ENCODE measurements around the gene TLL2.

Gene TLL2

GRCh38 chr10:96377816-96378294 is 135.9 kb downstream of the TLL2 start:
- H3K4me3 ChIP-seq (ENCODE audit: low read depth, low read length) = no peak overlapping the region
- no peak for TF ChIP-seq CTCF (IDR thresholded peaks at IDR 0.05; ENCODE audit: low read depth, low read length)

- TF ChIP-seq CTCF (IDR thresholded peaks at IDR 0.05; ENCODE audit: low read depth, low read length) = no peak
- no peak overlapping the region for H3K4me3 ChIP-seq (ENCODE audit: low read depth, low read length)
Observed at GRCh38 chr10:96376483-96376882, 137.2 kb downstream of the TLL2 start.

GRCh38 chr10:96374985-96375830 is 138.5 kb downstream of the TLL2 start:
- TF ChIP-seq CTCF (IDR thresholded peaks at IDR 0.05; ENCODE audit: low read depth, low read length) = peak; percentile 87

GRCh38 chr10:96374639-96374984 is 139.1 kb downstream of the TLL2 start:
- H3K4me3 ChIP-seq (ENCODE audit: low read depth, low read length) = no peak overlapping the region
- no peak for TF ChIP-seq CTCF (IDR thresholded peaks at IDR 0.05; ENCODE audit: low read depth, low read length)

More at GRCh38 chr10:96374985-96375830, 138.5 kb downstream of the TLL2 start:
- H3K4me3 ChIP-seq (ENCODE audit: low read depth, low read length) = no peak overlapping the region

- no peak for TF ChIP-seq CTCF (IDR thresholded peaks at IDR 0.05; ENCODE audit: low read depth, low read length)
- H3K4me3 ChIP-seq (ENCODE audit: low read depth, low read length) = no peak overlapping the region
Observed at GRCh38 chr10:96374004-96374403, 139.7 kb downstream of the TLL2 start.

GRCh38 chr10:96371356-96371755 is 142.4 kb downstream of the TLL2 start:
- no peak for TF ChIP-seq CTCF (IDR thresholded peaks at IDR 0.05; ENCODE audit: low read depth, low read length)
- no peak overlapping the region for H3K4me3 ChIP-seq (ENCODE audit: low read depth, low read length)

GRCh38 chr10:96370584-96371157 is 143.1 kb downstream of the TLL2 start:
- no peak overlapping the region for H3K4me3 ChIP-seq (ENCODE audit: low read depth, low read length)
- TF ChIP-seq CTCF (IDR thresholded peaks at IDR 0.05; ENCODE audit: low read depth, low read length) = peak; percentile 78

Measured in WI38 (cell line).